Left colon (tissue), 2 donors: ENCODE data around the gene SMCO2. TPM values are rescaled to one million over a fixed set of nuclear protein-coding genes. Genes with fewer than 3 reads are reported as not detected.
A peak's percentile ranks its signal among the peaks of the same experiment; 100 is the strongest.

Source experiments
- ATAC-seq: fragments of 200-7000 bp; cut with Tn5 transposase; one replicate; pipeline ENCODE4 v1.9.1; 2020; ENCODE audit warnings: mild to moderate bottlenecking, moderate library complexity
- DNase-seq, 2 donors: peaks; one replicate each; pipeline ENCODE4 v3.0.0-alpha.2; 2020
- intact Hi-C, 2 donors: fragments of 100-400 bp; cut with DNase I in 1 of 2; cut with micrococcal nuclease in 1 of 2; formaldehyde crosslinking; loops; one replicate each; pipeline versions ENCODE4 v1.11.2 to v1.14.0; 2022; cut with DNase I, micrococcal nuclease
- long read RNA-seq: library from polyadenylated mRNA; unstranded; transcript quantifications from one replicate; pipeline ENCODE4 v2.0.0, GENCODE V29; 2021
- total RNA-seq, 2 donors: library from RNA; stranded (reverse); fragmentation: NEBNext Ultra II Directional; extraction: Animal tissue kit (Norgen Biotek cat#: 25700); gene quantifications; one replicate each; pipeline ENCODE4 v1.2.1, GENCODE V29; 2021
- donor health status: DM: no; HTN: no; CAD: no.
- donor health status: DM: yes; HTN: yes; CAD: no.

SMCO2 gene
- not detected for total RNA-seq
- long read RNA-seq = 0 reads

DNA sequence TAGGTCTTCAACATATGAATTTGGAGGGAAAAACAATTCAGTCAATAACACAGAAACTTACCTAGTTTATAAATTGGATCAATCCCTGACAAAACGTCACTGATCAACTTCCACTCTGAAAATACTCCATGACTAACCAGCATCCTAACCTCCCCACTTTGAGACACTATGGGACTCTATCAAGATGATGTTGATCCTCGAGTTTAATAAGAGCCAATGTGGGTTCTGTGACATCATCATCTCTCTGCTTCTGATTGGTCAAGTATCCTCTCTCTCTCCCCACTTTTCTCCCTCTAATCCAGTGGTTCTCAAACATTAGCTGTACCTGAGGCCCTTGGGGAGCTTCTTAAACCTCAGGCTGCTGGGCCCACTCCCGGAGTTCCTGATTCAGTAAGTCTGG, at the start of gene SMCO2:
TSS of gene SMCO2 (plus strand) at position 301 of the 400 bp plus-strand sequence. CDS start 23,896 bp downstream, outside the sequence.
- intact Hi-C loops = no loop called here
- ATAC-seq (no peak), DNase-seq (no peak)

DNA sequence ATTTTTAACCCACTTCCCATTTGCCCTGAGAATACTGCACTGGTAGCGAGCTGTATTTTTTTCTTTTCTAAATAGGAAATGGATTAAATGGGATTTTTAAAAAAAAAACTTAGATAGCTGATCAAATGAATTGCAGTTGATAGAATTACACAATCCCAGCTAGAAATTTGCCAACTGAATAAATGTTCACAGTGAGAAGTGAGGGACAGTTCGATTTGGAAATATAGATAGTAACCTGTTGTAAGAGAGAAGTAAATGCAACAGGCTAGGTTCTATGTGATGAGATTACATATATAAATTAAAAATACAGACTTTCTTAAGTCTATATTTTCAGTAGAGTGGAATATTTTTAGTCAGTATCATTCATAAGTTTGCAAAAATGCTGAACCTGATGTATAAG, 48.1 kb upstream of the SMCO2 start:
- ATAC-seq (no peak), DNase-seq (no peak)
- intact Hi-C loops = no loop called here

DNA sequence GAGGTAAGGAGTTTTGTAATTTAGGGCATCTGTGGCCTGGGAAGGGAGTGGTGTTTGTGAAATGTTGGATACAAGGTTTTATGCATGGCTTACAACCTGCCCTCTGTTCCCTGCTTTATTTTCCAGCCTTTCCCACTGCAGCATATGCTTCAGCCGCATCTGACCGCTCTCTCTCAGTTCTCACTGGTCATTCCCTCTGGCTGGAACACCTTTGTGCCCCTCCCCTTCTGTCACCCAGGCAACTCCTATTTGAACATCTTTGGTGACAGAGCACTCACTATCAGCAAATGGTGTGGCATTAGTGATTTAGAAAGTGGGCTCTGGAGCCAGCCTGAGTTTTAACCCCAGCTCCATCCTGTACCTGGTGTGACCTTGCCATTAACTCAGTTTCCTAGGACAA, 47.5 kb upstream of the SMCO2 start:
- intact Hi-C loops = no loop called here
- DNase-seq (no peak), ATAC-seq (no peak)

DNA sequence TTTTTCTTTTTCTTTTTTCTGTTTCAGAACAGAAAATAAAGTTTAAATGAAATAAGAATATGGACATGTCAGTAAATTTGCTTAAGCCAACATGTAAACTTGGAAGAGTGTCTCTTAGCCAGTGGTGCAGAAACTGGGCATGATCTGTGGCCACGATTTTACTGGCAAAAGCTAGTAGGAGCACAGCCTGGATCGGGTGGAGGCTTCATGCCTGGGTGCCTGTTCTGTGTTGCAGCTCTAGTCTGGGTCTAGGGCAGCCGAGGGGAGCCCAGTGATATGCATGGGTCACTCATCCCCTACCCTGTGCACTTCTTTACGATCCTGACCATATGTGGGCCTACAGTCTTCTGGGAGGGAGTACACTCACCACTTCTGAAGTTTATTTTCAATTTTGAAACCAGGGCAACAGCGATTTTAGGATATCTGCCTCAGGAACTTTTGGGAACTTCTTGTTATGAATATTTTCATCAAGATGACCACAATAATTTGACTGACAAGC, 45.6 kb upstream of the SMCO2 start:
- no peak for DNase-seq
- intact Hi-C loops = no loop called here
- no peak for ATAC-seq

DNA sequence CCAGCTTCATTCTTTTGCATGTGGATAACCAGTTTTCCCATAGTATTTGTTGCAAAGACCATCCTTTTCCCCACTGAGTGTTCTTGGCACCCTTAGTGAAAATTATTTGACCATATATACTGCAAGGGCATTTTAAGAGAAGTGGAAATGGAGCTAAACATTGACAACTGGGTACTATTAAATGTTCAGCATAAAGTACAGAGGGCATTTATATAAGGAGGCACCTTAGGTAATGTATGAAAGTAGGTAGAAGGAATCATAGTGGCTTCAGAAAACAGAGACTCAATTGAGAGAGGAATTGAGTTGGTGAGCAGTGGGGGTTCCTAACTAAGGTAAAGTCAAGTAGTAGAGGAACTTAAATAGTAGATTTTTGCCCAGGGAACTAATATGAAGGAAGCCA, 34.5 kb upstream of the SMCO2 start:
- peak; percentile 80 for ATAC-seq
- no peak for DNase-seq
- intact Hi-C loops = no loop called here

DNA sequence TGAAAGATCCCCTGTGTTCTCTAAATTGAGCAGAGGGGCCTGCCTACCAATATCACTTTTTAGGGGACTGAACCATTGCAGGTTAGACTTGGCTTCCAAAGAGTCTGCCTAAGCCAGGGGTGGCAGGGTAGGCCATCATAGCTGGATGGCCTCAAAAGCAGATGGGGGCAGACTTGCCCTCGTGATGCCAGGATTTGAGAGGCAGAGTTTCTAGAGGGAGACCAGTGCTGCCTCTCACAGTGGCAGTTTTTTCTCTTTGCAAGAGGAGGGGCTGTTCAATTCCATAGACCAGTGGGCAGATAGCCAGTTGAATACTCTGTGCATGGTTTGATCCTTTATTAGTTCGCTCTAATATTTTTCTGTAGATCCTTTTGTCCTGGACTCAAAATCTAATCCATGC, 23.8 kb upstream of the SMCO2 start:
- no peak for DNase-seq
- intact Hi-C loops = no loop called here

GRCh38 chr12:27424631-27425230, 21.8 kb upstream of the SMCO2 start:
- DNase-seq (no peak), ATAC-seq (peak; percentile 85)
- intact Hi-C loops = no loop called here

More for the DNA sequence above, 23.8 kb upstream of the SMCO2 start:
- no peak for ATAC-seq

DNA sequence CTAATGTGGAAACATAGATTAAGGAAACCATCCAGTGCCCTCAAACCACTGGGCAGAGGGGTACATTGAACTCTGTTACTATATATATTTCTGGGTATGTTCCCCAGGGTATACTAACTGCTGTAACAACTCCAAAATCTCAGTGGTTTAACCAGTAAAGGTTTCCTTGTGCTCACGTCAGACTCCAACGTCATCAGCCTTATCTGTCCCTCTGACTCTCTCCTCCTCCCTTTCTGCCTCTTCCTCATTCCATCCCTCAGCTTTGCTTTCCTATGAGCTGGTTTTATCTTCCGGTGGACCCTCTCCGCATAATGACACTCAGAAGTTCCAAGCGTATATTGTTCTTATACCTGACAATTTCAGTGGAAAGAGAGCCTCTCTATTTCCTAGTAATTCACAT, 21.2 kb upstream of the SMCO2 start:
- DNase-seq (no peak), ATAC-seq (no peak)
- intact Hi-C loops = no loop called here

DNA sequence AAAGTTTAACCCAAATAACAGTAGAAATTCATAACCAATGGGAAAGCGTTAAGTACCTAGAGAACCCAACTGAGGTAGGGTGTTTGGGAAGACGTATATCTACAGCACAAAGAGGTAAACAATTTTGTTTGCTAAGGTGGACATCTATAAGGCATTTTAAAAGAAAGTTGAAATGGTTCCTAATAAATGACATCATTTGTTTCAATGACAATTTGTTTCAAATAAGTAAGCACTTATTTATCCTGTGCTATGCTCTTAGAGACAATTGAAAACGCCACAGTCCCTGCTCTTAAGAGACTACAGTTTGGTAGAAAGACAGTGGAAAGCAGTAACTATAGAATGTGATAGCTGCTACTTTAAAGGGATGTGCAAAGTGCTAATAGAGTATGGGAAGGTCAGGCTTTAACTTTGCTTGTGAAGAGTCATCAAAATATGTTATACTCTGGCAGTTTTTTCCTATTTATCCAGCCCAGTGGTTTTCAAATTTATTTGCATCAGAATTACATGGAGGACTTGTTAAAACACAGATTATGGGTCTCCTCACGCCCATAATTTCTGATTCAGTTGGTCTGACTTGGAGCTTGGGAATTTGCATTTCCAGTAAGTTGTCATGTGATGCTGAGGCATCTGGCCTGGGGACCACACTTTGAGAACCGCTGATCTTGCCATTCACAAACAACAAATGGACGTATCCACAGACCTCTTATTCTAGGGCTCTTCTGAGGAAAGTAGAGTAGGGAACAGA, 19.6 kb upstream of the SMCO2 start:
- intact Hi-C loops = no loop called here
- no peak for DNase-seq
- no peak for ATAC-seq

DNA sequence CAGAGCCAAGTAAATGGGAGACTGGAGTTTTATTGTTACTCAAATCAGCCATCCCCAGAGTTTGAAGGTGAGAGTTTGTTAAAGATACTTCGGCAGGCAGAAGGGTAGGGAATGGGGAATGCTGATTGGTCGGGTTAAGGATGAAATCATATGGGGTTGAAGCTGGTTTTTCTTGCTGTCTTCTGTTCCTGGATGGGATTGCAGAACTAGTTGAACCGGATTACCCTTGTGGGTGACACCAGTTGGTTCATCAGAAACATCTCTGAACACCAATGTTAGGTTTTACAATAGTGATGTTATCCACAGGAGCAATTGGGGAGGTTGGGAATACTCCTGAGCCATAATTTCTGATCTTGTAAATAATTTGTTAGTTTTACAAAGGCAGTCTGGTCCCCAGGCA, 18.7 kb upstream of the SMCO2 start:
- ATAC-seq = no peak
- intact Hi-C loops = no loop called here
- no peak for DNase-seq

GRCh38 chr12:27428466-27428865, 18.1 kb upstream of the SMCO2 start:
- intact Hi-C loops = no loop called here
- ATAC-seq = no peak
- DNase-seq = no peak

DNA sequence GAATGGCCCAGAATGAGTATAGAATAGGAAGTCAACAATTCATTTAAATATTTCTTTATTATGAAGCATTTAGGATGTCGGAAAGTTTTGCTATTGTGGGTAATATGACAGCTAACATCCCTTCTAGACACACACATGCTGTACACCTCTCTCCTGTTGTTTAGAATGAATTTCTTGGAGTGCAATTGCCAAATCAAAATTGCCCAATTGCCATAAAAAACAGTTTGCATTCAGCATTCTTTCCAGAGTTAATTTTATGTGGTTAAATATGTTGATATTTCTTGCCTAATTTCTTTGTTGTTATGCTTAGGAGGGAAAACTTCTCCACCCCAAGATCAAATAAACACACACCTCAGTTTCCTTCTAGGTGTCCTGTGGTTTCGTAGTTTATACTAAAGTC, 16.9 kb upstream of the SMCO2 start:
- intact Hi-C loops = no loop called here
- no peak for DNase-seq
- no peak for ATAC-seq

DNA sequence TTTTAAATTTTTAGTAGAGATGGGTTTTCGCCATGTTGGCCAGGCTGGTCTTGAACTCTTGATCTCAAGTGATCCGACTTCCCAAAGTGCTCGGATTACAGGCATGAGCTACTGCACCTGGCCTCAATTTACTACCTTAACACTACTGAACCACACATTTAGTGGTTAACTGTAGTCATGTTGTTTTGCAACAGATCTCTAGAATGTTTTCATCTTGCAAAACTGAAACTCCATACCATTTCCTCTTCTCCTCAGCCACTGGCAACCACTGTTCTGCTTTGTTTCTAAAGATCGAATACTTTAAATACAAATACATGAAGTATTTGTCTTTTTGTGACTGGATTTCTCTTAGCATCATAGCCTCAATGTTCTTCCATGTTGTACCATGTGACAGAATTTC, 15.4 kb upstream of the SMCO2 start:
- intact Hi-C loops = no loop called here
- DNase-seq = no peak
- ATAC-seq = no peak

GRCh38 chr12:27434673-27435565, 11.6 kb upstream of the SMCO2 start:
- no peak for DNase-seq
- intact Hi-C loops = loop anchor here in 1 of 2 donors (5.0 kb wide), 1 partner anchor 217 kb away; no protein-coding TSS in a partner anchor
- ATAC-seq = peak; percentile 48

GRCh38 chr12:27436029-27436428, 10.5 kb upstream of the SMCO2 start:
- intact Hi-C loops = loop anchor here in 1 of 2 donors (5.0 kb wide), 1 partner anchor 216 kb away; no protein-coding TSS in a partner anchor

DNA sequence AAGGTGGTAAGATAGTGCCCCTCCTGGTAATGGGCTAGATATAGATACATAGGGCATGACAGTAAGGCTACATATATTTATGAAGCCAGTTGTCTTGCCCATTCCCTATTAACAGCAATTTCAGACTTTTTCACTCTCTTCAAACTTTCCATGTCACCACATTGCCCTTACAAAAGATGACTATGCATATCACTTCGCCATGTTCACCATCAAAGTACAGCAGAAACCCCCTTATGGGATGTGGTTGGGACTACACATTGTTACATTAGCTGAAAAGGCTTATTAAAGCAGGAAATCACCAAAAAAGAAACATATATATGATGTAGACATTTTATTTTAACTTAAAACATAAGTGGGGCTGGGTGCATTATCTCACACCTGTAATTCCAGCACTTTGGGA, 9.8 kb upstream of the SMCO2 start:
- DNase-seq (no peak), ATAC-seq (no peak)
- intact Hi-C loops = loop anchor here in 1 of 2 donors (5.0 kb wide), 1 partner anchor 216 kb away; no protein-coding TSS in a partner anchor

More at GRCh38 chr12:27436029-27436428, 10.5 kb upstream of the SMCO2 start:
- ATAC-seq = no peak
- DNase-seq = no peak

- DNase-seq = no peak
- no peak for ATAC-seq
- intact Hi-C loops = loop anchor here in 1 of 2 donors (5.0 kb wide), 1 partner anchor 214 kb away; no protein-coding TSS in a partner anchor
These were observed 8.7 kb upstream of the SMCO2 start for GRCh38 chr12:27437839-27438238.

GRCh38 chr12:27447761-27448160, 1.2 kb downstream of the SMCO2 start:
- intact Hi-C loops = no loop called here
- ATAC-seq (no peak), DNase-seq (no peak)

GRCh38 chr12:27449026-27449425, 2.5 kb downstream of the SMCO2 start:
- intact Hi-C loops = no loop called here
- DNase-seq (no peak), ATAC-seq (peak; percentile 44)
